HG02588 (cell line): Measurements from ENCODE around the gene BDKRB2.

ENCODE experiments used
- ATAC-seq: cut with Tn5 transposase; IDR thresholded peaks from one replicate; pipeline ENCODE4 v1.9.1; 2021; ENCODE audit warnings: mild to moderate bottlenecking, moderate library complexity; ENCODE audit not compliant: unreplicated experiment

BDKRB2 gene

DNA sequence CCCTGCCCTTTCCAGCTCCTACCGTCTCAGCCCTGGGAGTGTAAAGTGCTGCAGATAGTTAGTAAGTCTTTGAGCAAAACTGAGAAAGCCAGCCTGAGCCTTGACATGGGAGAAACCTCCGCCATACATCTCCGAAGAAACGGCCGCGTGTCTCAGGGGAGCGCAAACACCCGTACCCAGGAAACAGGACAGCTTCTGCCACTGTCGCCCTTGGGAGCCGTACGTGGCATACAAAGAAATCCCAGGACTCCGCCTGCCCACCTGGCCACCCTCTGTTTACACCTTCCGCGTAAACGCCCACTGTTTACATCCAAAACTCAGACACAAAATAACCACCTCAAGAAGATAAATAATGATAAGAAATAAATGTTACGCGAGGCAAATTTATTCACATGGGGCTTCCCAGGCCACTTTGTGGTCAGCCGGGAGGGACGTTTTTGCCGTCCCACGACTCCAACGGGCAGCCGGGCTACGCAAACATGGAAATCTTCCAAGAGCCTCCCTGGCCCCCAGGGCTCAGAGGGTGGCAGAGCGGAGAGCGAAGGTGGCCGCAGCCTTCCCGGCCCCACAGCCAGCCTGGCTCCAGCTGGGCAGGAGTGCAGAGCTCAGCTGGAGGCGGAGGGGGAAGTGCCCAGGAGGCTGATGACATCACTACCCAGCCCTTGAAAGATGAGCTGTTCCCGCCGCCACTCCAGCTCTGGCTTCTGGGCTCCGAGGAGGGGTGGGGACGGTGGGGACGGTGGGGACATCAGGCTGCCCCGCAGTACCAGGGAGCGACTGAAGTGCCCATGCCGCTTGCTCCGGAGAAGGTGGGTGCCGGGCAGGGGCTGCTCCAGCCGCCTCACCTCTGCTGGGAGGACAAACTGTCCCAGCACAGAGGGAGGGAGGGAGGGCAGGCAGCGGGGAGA is at the start of gene BDKRB2:
TSS of gene BDKRB2 (plus strand) at position 689 of the 908 bp plus-strand sequence. CDS start 32,269 bp downstream, outside the sequence.
- ATAC-seq: no peak

DNA sequence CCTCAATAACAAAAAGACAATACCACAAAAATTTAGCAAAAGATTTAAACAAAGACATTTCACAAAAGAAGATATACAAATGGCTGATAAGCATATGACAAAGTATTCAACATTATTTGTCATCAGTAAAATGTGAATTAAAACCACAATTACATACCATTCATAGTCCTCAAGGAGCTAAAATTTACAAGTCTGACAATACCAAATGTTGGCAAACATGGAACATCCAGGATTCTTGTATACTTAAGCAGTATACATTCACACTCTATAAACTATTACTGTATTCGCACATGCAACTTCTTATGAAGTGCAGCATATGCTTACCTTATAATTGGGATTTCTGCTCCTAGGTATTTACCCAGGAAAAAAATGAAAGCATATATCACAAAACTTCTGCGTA is 49.7 kb upstream of the BDKRB2 start:
- ATAC-seq: no peak

DNA sequence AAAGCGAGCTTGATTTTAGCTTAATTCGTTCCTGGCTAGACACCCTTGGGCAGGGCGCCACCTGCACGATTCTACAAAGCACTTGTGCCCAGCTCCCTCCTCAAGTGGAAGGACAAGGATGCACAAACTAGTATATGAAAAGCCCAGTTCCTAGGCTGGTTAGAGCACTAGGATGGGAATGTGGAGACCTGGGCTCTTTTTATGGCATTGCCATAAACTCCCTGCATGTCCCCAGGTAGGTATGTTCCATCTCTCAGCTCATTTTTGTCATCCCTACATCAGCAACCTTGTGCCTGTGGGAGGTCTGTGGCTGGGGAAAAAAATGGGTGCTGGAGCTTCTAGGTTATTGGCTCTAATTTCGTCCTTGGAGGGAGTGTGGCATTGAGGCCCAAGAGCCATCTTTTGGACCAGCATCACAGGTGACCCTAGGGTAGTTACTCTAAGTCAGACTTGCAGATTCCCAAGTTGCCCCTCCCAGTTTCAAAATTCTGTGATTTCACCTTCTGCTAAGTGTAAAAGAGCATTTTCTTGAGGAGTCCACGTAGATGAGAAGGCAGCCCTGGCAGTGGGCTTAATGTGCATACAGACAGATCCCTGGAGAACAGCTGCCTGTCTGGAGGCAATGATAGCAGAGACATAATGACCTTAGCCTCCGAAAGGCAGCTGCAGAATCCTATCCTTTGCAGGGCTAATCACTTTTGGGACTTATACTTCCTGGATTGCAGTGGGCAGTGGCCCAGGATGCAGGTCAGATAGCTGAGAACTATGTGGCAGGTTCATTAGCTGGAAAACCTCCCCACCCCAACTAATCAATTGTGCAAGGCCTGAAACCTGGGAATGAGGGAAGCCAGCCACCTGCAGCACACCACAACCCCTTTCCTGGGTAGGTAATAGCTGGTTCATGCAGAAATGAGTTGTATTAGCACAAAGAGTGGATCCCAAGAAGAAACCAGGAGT is 47.6 kb upstream of the BDKRB2 start:
- no peak for ATAC-seq

DNA sequence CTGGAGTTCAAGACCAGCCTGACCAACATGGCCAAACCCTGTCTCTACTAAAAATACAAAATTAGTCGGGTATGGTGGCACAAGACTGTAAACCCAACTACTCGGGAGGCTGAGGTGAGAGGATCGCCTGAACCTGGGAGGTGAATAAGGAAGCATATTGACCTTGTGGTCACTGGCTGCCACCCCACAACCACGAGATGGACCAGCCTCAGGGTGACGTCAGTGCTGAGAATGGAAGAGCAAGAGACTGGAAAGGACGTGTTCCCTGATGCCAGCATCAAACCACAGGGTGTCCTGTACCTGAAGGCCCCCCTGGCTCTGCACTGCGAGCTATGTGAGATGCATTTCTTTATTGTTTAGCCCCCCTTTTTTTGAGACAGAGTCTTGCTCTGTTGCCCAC is 45.9 kb upstream of the BDKRB2 start:
- no peak for ATAC-seq

DNA sequence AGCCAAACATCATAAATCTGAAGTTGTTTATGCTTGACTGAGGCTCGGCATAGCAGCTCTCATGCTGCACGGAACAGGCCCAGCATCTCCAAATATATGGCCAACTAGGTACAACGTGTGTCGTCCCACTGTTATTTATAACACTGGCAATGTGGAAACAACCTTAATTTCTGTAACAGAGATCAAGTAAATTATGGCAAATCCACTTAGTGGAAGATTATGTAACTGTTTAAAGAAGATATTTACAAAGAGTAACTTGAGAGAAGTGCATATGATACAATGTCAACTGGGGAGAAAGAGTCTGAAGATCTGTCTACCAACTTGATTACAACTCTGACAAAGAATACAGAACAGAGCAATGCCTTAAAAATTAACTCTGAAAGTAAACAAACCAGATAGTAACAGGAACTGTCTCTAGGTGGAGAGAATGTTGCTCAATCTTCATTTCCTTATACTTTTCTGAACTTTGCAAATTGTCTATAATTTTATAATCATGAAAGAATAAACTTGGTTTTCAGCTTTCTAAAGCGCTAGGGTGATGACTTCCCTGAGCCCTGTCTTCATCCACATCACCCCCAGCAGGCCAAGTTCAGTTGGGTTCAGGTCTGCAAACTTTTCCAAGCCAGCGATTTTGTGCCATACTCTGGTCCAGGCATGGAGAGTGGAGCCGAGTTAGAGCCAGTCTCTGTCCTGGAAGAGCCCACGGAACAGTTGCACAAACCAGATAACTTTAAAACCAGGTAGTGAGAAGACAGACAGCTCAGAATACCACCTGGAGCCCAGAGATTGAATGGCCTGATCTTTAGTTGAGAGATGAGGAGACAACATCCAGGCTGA is 44.3 kb upstream of the BDKRB2 start:
- ATAC-seq: no peak

DNA sequence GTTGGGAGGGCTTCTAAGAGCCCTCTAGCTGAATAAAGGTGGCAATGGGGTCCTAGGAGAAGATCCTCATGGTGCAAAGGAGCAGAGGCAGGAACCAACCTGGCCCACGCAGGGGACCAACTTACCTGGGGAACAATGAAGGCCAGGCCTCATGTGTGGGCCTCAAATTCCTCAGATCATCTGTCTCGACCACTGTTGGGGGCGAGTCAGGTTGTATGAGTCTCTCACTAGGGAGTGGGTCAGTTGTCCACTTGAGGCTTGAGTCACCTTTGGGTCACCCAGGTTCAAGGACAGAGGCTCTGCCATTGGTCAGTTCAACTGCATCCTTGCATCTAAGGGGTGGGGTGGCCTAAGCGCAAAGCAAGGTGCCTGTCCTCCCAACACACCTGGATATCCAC is 43.7 kb upstream of the BDKRB2 start:
- no peak for ATAC-seq

DNA sequence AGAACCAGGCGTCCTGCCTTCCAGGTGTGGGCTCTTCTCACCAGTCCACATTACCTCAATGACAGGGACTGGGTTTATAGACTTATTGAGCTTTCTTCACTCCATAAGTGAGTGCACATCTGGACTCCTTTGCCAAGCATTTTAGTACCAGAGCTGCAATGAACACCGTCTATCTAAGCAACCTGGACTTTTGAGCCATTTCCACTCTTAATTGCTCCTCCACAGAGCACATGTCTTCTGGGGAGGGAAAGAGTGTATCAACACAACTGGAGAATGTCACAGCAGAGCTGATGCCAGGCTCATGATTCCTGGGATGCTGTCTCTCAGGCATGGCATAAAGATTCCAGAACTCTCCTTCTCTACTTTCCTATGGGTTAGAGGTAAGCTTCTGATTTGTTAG is 43.0 kb upstream of the BDKRB2 start:
- no peak for ATAC-seq

DNA sequence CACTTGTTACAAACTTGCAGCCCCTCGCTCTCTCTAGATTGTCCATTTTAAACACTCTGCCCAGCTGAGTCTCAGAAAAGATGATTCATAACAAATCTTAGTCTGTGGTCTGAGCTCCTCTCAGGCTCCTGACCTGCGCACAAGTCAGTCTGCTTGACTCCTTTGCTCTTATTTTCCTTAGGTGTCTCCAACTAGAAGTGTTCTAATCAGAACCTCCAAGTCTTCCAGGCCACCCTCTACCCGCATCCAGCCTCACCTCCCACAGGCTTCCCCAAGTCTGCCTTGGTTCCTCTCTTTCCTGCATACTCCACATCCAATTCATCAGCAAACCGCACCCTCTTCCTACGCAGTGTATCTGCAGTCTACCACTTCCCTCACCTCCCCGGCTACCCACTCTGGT is 42.4 kb upstream of the BDKRB2 start:
- no peak for ATAC-seq

DNA sequence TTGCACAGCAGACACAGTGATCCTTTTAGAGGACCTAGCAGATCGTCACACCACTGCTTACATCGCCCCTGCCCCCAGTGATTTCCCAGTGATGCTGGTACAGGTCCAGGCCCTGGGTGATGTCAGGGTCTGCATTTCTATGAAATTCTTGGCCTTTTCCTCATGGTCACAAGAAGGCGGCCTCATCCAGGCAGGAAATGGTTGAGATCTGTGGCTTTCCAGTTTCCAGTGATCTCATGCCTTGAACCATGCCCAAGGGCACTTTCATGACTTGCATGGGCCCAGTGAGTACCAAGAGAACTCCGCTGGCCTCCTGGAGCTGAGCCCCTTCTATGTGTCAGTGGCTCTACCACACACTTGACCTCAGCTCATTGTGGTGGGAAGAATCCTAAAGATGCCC is 41.9 kb upstream of the BDKRB2 start:
- ATAC-seq: no peak

DNA sequence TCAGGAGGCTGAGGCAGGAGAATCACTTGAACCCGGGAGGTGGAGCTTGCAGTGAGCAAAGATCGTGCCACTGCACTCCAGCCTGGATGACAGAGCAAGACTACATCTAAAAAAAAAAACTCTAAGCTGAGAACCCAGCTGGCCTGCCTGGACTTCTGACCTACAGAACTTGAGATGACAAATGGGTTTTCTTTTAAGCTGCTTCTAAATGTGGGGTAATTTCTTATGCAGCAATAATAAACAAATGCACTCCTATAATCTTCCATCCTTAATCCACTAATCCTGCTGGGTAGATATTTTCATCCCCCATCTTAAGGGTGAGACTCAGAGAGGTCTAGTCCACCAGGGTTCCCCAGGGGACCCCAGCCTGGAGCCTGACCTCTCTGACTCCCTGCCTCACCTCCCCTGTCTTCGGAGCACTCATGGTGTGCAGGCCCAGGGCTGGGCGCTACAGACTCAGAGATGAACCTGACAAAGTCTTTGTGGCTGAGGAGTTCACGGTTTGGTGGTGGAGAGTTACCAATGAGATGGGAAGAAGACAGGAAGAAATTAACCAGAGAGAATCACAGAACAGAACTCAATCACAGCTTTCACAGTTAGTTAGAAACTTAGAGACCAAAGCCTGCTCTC is 39.7 kb upstream of the BDKRB2 start:
- no peak for ATAC-seq

DNA sequence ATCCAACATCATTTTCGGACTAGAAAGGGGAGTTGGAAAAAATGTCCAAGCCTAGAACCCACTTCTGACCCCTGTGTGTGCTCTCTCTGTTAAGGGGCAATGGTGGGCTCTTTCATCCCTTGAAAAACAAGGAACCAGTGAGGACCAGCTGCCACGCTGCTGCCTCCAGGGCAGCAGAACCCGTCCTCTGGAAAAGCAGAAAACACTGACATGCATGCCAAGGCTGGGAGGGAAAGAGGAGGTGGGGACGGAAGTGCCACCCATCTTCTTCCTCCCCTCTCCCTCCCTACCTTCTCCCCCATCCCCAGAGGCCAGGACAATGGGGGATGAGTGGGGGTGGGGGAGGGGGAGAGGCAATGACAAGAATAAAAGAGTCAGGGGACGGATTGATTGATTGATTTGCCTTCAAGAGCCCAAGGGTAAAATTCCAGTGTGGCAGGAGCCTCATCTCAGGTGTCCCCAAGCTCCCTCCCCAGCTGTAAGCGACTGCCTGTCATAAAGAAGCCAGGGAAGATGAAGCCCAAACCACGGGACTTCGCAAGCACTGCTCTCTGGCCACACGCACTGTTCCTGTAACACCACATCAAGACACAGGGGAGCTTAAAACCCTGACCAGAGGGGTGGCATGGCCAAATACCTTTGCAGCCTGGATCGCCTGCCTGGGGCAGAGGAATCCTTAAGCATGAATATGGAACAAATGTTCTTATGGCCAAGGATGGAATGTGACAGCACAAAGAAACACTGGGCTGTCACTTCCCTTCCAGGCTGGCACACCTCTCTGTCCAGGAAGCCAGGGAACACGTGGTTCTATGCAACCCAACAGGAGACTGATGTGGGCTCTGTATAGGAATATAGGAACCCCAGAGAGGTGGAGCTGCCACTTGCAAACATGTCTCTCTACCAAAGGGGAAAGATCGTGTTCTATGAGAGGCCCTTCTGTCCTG is 38.9 kb upstream of the BDKRB2 start:
- ATAC-seq: no peak

DNA sequence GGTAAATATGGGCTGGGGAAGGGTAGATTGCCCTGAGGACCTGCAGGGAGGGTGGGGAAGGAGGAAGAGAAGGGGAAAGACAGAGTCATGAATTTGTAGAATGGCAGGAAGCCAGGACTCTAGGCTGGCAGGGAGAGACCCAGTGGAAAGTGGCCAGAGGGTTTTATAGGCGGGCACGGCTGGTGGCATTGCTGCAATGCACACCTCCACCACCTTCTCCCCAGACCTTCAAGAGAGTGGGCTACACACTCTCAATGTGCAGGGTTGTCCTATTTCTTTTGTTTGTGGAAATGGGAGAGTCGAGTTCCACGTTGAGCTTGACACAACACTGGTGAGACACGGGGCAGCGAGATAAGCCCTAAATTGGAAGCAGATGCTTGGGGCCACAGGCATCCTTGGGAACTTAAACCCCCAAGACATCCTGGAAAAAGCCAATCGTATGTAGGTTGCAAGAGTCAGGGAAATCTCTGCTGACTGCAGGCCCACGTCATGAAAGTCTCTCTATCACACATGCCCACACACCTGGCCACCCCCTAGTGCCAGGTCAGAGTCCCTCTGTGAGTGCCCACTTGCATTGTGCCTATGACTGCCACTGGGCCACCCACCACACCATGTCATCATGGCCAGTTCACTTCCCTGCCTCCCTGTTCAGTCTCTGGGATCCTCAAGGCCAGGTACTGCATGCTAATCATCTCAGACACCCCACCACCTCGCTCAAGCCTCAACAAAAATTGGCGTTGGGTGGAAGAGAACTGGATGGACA is 38.0 kb upstream of the BDKRB2 start:
- ATAC-seq: no peak

DNA sequence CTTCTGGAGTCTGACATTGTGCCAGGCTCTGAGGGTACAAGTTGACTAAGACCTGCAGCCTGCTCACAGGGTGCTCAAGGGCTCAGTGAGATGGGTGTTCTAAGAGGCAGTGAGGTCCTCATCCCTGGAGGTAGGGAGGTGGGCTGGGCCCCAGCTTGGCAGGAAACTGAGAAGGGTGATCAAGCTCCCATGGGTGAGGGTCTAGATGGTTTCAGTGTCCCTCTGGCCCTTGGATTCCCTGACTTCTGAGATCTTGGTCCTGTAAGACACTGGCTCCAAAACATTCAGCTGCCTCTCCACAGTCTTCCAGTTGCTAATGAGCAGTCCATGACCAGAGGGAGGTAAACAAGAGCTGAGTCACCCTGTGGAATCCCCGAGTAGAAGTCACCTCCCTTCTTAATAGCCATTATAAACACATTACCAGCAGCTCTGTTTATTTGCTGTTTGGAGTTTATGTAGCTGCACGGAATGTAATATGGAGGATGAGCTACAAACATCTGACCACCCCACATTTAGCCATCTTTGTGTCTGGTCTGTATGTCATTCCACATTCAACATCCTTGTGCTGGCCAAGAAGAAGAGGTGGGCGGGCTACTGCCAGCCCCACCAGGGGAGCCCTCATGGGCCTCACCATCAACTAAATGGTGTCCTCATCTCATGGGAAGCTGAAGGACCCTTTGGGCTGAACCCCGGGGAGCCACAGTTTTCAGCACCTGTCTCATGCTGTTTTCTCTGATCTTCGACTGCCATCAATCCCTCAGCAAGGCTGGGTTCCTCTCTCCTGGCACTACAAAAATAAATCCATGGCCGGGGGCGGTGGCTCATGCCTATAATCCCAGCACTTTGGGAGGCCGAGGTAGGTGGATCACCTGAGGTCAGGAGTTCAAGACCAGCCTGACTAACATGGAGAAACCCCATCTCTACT is 37.2 kb upstream of the BDKRB2 start:
- no peak for ATAC-seq

DNA sequence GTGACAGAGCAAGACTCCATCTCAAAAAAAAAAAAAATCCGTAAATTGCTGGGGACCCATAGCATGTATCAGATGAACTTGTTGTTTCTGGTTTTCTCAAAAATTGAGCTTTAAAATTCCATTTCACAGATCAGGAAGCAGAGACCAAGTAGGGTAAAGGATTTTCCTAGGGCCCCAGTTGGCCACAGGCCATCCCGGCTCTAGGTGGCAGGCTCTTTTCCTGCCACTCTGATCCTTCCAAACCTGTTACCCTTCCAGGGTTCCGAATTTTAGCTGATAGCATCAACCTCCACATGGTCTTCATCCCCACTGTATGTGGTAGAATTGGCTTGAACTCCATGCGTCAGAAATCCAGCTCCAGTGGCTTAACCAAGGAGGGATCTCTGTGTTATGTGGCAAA is 36.1 kb upstream of the BDKRB2 start:
- no peak for ATAC-seq

DNA sequence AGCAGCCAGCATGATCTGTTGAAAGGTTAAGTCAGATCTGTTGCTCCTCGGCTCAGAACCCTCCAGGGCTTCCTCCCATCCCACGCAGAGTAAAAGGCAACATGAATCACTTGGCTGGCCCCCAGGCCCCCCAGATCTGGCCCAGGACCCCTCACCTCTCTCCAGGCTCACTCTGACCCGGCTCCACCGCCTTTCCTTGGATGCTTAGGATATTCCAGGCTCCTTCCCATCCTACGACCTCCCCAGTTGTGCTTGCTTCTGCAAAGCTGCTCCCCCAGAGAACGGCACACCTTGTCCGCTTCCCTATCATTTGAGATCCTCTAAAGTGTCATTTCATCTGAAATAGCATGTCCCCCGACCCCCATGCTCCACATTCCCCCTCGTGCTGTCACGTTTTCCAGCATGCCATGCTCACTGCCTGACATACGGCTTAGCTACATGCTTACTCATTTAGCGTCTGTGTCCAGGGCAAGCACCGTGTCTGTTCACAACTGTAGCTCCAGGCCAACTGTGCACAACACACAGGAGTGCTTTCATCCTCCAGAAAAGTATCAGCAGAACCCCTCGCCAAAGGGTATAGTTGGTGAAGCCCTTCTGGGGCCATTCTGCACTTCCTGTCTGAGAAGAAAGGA is 33.6 kb upstream of the BDKRB2 start:
- no peak for ATAC-seq

DNA sequence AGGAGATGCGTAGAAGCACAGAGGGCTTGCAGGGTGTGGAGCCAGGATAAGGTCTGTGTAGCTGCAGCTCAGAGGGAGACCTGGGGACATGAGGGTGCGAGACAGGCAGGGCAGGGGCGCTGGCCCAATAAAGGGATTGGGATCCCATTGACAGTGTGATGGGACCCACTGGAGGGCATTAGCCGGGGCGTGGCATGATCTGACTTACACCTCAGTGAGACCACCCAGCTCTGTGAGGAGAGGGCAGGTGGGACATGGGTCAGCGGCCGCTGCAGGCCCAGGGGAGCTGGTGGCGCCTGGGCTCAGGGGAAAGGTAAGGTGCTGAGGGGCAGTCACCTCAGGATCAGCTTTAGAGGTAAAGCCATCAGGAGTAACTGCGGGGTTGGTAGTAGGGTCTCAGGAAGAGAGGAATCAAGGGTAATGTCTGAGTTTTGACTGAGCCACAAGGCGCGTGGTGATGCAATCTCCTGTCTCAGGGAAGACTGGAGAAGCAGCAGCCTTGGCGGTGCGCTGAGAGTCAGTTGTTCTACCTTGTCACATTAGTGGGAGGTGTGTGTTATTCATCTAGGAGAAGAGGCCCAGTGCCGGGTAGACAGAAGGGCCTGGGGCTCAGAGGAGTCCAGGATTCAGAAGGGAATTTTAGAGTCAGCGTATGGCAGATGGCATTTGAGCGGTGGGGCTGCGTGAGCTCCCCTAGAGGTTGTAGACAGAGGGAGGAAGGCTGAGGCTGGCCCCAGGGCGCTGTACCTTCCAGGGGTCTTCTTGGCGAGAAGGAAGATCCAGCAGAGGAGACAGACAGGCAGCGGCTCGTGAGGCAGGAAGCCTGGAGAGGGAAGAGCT is 30.8 kb upstream of the BDKRB2 start:
- ATAC-seq: no peak
